HUDEP-2 (cell line): Measurements from ENCODE around the gene ATP6V1G1.
A peak's percentile ranks its signal among the peaks of the same experiment; 100 is the strongest.

Experiments
- DNase-seq, 76 experiments: peaks; one replicate each; lab custom pipeline; 2025; ENCODE audit not compliant: unreplicated experiment in 76 of 76; lab: John Stamatoyannopoulos, UW

ATP6V1G1 gene, protein sequence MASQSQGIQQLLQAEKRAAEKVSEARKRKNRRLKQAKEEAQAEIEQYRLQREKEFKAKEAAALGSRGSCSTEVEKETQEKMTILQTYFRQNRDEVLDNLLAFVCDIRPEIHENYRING

DNA sequence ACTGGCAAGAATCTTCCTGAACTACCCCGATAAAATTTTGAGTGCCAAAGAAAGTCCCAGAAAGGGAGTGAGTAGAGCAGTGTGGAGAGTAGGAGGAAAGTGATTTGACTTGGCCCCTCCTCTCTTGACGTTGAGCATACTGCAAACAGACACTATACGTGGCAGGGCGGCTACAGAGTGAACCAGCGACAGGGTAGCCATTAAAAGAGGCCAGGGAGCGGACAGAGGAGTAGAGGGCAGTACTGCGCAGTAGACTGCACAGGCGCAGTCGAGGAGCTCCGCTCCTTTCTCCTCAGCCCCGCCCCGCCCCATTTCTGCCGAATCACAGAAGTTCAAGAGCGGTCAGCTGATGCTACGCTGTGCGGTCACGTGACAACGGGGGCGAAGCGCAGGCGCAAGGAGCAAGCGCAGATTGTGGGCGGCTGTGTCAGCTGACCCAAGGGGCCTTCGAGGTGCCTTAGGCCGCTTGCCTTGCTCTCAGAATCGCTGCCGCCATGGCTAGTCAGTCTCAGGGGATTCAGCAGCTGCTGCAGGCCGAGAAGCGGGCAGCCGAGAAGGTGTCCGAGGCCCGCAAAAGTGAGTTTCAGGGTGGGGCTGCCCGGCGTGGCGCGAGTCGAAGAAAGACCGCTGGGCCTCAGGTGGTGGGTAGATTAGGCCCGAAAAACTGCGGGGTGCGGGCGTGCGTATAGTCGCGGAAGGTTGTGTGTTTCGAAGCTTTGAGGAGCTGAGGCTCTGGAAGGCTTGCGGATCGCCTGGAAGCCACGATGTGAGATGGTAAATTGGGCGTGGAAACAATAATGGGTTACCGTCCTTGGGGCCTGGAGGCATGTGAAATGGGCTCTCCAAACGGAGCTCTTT lies at the start of gene ATP6V1G1:
Gene ATP6V1G1, plus strand, starts transcription at position 425 of the 858 bp plus-strand sequence. Its CDS starts 70 bp downstream, at position 495.
- DNase-seq: peak in 75 of 76 experiments; percentile 72 to 99 (median 96)

DNA sequence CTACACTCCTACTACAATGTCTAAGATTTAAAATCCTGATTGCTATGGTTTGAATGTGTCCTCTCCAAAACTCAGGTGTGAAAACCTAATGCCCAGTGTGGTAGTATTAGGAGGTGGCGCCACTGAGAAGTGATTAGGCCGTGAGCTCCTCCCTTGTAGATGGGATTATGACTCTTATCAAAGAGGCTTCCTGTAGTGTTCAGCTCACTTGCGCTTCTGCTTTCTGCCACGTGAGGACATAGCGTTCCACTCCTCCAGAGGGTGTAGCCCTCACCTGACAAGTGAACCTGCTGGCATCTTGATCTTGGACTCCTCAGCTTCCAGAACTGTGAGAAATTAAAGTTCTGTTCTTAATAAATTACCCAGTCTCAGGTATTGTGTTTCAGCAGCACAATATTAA lies 49.3 kb upstream of the ATP6V1G1 start:
- peak in 17 of 76 experiments; percentile 1 to 41 (median 6) for DNase-seq

DNA sequence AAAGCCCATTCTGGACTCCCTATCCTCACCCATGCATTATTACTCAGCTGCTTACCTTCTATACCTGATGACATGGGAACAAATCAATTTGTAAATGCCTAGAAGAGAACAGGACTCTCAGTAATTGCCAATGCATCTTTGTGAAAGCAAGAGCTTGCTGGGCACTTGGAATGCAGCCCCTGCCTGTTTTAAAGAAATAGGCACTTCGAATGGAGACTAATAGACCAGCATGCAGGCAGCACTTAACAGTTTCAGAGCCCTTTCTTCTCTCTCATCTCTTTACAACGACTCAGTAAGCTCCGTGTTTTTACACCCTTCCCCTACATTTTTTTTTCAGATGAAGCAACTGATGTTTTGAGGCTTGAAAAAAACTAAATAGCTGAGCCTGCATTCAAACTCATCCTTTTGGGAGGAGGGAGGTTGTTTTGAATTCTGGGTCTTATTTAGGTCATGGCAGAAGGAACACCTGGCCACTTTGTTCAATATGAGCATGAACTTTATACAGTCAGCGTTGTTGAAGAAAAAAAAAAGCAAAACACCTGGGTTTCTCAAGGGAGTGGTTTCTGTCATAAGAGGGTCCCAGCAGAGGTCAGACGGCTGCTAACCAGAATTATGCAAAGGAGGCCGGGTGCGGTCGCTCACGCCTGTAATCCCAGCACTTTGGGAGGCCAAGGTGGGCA lies 47.7 kb upstream of the ATP6V1G1 start:
- no peak for DNase-seq

DNA sequence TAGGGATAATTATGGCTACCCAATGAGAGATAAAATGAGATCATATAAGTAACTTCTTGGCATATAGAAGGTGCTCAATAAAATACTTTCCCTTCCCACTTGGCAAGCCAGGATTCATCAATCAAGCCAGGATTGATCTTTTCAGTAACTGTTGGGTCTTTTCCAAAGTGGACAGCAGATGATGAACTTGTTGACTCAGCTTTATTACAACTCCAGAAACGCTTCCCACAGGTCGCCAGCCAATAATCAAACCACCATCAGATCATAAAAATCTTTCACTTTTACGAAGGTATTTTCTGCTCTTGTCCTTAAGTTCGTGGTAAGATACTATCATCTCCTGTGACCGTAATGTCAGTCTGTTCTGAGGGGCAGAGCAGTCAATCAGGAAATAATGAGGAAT lies 42.5 kb upstream of the ATP6V1G1 start:
- no peak for DNase-seq

DNA sequence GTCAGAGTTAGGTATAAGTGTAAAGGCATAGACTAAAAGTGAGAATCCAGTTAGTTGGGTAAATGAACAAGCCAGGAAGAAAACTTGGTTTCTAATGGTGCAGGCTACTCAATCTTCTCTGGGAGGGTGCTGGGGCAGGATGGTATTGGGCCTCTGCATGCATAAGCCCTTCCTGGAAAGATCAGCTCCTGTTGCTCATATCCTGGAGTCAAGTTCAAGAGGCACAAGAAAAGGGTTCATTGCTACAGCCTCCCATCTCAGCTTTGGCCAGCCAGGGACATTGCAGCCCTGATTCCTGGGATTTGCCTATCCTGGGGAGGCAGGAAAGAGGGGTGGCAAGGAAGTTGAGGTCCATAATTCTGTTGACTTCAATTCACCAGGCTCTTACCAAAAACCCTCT lies 40.7 kb upstream of the ATP6V1G1 start:
- no peak for DNase-seq

DNA sequence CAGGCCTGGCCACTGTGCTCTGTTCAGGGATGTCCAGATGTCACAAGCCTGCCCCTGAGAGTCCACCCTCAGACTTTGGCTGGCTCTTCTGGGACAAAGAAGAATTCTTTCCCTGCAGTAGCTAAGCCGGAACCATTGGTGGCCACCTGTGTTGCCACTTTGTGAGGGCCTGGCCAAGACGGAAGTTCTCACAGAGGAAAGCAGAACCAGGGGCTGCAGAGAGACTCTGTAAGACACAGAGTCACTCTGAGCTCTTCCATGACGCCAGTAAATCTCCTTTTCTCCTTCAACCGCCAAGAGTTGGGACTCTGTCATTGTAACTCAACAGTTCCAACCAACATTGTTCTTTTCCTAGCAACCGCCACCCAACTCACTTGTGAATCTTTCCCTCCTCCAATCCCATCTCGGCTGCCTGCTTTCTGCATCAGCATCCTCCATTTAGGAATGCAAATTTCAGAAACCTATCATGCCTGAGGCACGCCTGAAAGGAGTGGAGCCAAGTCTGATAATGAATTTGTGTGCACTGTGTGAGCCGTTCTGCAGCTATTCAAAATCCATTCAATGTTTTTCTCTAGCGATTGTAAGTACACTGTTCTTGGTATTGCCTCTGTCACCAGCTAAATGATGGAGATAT lies 37.8 kb upstream of the ATP6V1G1 start:
- no peak for DNase-seq

DNA sequence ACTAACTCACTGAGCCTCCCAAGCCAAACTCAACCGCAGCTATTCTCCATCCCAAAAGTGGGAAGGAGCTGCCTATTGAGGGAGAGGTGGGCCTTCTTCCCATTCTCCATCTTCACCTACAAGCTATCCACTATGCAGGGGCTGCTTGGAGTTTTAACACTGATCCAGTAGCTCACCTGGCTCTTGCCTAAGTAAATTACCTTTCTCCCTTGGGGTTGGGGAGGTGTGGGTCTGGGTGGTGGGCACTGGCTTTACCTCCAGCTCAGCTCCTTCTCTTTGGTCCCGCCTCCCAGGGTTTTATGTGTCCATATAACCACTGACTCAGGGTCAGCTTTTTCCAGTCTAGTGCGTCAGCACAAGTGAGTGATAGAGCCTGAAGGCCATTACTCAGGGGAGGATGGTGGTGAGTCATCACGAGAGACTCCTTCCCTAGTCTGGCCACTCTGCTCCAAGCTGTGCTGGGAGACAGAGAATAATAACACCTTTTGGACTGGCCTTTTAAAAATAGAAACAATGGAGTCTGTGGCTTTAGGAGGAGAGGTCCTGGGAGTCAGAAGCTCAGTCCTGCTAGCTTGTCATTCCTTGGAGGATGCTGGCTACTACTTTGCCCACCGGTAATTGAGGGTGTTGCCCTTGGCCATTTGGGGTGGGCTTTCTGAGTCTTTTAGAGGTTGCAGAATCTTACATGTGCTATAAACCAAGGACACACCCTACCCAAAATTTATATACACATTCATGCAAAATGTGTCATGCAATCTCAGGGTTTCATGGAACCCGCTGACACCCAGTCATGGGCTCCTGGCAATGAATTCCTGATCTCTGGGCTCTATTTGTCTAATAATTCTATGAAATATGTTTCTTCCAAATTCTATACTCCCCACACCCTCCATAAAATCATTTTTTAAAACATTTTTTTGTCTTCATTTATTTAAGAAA lies 35.6 kb upstream of the ATP6V1G1 start:
- DNase-seq: peak in 6 of 76 experiments; percentile 3 to 20 (median 6)

DNA sequence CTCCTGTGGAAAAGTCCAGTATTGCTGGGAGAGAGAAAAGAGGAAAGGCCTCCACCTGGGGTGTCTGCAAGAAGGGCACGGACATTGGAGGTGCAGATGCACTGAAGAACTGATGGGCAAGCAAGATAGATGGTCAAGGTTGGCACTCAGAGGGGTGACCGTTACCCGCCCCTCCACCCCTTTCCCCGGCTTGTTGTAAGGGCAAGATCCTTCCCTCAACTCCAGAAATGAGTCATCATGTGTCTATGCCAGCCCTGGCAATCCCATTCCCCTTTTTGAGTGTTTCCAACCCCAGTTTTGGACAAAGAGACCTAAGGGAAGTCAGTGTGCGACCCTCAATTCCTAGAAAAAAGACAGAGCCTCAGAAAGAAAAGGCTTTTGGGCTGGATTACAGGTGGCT lies 34.9 kb upstream of the ATP6V1G1 start:
- no peak for DNase-seq

DNA sequence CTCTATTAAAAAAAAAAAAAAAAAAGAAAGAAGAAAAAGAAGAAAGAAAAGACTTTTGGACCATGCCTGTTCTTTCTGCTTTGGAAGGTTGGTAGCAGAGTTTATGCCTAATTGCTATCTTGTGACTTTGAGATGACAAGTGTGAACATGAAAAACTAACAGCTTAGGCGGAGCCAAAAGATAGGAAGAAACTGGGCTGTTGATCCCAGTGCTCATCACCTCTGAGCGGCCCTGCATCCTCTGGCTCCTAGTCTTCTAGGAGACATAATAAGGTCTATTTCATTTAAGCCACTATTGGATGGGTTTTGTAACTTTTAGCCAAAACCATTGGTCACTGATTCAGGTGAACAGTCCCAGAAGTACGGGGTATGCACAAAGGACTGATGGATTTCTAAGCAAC lies 34.4 kb upstream of the ATP6V1G1 start:
- DNase-seq: no peak

DNA sequence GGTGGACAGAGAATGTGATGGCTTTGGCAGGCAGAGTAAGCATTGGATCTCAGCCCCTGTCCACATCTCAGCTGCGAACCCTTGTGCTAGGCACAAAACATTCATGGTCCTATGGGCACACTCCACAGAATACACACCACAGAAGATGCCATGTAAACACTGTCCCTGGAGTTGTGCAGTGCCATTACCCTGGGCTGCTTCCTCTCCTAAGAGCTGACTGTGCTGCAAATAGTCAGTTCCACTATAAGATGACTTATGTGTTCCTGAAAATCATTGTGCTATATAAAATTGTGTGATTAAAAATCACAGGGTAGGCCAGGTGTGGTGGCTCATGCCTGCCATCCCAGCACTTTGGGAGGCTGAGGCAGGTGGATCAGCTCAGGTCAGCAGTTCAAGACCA lies 31.9 kb upstream of the ATP6V1G1 start:
- no peak for DNase-seq

DNA sequence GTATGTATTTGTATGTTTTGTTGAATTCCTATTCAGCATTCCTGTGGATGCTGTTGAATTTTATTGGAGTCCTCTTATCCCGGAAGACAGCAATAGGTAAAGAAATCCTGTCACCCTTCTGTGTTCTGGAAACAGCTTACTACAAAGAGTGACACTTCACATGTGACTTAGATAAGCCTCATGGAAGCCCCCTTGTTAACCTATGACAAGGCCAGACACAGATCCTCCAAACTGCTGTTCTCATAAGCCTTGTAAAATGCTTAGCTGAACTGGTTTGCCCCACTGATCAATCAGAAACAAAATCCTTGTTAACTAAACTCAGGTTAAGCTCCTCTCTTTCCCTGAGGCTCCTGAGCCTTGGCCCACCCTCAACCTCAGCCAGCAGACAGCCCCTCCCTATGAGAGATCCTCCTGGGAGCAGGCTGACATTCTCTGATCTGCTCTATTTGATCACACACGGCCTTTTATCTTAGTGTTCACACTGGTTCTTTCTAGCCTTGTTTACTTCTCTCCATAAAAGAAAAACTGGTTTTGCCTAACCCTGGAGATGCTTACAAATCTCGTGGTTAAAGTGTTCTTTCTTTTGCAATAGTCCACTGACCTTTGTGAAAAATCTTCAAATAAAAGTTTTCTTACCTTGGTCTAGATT lies 29.4 kb upstream of the ATP6V1G1 start:
- DNase-seq: no peak

DNA sequence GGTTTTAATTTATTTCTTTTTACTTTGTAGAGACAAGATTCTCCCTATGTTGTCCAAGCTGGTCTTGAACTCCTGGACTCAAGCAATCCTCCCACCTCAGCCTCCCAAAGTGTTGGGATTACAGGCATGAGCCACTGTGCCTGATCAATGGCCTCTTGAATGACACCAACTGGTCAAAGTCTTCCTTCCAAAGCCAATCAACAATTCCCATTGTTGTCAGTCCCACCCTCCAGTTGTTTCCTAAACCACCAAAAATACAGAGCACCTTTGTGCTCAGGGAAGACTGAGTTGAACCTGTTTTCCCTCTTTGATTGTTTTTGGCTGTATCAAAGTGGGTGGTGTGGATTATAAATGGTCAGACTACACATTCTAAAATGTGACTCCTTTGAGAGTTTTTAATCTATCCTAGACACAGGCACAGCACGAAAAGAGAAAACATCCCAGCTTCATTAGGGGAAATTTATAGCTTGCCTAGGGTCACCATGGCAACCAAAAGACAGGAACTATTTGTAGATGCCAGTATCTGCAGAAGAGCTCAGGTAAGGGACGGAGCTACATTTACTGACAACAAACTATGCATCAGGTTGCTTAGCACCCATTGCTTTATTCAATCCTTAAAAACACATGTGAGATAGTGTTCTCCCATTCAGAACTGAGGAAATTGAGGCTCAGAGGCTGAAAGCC lies 27.6 kb upstream of the ATP6V1G1 start:
- DNase-seq: no peak

DNA sequence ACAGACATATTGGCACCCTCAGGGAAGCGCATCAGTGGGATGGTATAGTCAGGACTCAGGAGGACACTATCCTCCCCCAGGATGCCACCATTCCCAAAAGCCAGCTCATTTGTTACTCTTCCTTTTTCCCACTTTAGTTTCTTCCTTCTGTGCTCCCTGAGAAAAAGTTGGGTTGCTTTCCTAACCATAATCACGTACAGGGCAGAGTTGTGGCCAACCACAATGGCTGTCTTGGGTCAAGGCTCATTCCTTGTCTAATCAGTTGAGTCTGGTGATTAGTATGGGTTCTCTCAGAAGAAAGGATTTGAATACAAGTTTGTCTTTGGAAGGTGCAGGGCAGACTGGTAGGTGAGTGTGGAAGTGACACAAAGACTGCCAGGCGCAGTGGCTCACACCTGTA lies 26.6 kb upstream of the ATP6V1G1 start:
- DNase-seq: no peak

DNA sequence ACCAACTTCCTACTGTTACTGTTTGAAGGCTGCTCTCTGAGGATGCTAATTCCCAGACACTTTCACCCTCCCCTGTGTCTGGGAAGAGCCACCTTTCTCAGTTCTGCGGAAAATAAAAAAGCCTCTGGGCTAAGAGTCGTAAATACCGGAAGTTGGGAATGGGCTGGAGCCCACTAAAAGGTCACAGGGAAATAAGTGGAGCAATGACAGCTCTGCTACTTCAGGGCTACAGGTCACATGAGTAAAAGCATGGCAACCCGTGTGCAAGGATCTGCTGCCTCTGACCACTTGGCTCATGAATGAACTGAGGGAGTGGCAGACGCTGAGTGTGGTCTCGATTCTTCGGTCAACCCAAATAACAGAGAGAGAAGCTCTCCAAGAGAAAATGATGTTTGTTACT lies 25.8 kb upstream of the ATP6V1G1 start:
- DNase-seq: no peak

DNA sequence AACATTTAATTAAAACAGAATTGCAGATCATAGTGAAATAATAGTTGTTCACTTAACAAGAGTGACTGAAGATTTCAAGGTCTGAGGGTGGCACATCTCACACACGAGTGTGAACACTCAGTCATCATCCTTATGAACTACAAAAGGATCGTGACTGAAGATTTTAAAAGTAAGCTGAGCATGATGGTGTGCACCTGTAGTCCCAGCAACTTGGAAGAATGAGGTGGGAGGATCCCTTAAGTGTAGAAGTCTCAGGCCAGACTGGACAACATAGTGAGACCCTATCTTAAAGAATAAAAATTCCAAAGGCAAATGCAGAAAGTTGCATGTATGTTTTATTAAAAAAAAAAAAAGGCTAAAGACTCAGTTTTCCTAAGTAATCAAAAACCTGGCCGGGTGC lies 22.4 kb upstream of the ATP6V1G1 start:
- DNase-seq: no peak

DNA sequence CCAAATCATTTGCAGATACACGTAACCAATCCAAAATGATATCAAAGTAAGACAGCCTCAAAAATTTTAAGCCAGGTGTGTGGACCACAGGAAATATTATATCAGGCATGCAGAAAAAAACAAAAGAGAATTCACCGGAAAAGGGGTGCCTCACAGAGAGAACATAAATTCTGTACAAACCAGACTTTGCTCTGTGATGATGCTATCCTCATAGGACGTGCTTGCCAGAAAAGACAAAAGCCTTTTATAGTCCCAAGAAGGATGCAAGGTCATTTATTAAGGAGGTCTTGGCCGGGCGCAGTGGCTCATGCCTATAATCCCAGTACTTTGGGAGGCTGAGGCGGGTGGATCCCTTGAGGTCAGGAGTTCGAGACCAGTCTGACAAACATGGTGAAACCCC lies 16.8 kb upstream of the ATP6V1G1 start:
- no peak for DNase-seq

DNA sequence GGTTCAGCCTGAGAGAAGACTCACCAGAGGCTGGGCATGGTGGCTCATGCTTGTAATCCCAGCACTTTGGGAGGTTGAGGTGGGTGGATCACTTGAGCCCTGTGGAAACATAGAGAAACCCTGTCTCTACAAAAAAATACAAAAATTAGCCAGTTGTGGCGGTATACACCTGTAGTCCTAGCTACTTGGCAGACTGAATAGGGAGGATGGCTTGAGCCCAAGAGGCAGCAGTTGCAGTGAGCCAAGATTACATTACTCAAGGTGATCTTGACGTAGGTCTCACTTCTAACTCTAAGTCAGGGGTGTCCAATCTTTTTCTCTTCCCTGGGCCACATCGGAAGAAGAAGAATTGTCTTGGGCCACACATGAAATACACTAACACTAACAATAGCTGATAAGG lies 16.2 kb upstream of the ATP6V1G1 start:
- DNase-seq: no peak

DNA sequence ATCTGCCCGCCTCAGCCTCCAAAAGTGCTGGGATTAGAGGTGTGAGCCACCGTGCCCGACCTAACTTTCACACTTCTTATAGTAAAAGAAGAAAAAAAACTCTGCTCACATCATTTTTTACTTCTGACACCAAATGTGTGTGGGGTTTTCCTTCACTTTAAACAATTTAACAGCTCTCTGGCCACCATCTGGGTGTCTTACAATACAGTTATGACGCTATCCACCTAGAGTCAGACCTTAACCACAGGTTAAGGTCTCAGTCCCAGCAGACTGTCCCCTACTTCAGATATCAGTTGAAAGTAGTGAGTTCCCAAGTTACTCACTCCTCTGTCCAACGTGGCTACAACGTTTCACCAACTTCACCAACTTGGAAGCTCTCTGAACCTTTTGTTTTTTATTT lies 15.4 kb upstream of the ATP6V1G1 start:
- no peak for DNase-seq

DNA sequence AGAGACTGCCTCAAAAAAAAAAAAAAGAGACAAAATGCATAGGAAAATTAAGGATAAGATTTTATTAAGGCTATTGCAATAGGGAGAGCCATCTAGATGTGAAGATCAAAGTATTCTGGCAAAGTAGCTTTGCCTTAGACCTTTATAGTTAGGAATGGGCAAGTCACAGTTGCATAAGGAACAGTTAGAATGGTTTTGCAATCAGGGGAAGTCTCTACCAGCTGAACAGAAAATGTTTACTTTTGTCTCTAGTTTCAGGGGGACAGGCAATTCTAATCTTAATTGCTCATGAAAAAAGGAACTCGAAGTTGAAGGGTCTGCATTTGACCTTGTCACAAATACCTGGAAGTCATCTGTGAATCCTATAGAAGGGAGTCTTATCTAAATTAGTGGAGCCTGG lies 13.1 kb upstream of the ATP6V1G1 start:
- no peak for DNase-seq
